Measurements from ENCODE around the gene MFRP.

GRCh38 chr11:119374632-119375336, 28.3 kb upstream of the MFRP start:
- no peak for TF ChIP-seq GTF3C2 (IDR thresholded peaks at IDR 0.05; ENCODE audit: borderline replicate concordance, extremely low read depth, insufficient read length)
- no peak for TF ChIP-seq ATF3 (IDR thresholded peaks at IDR 0.05)
- TF ChIP-seq ATF3 (CRISPR knock-in tag; conservative IDR thresholded peaks at IDR 0.05), result no peak
- TF ChIP-seq BDP1 (IDR thresholded peaks at IDR 0.05; ENCODE audit: insufficient read depth, insufficient read length), result no peak
- TF ChIP-seq EP300 (IDR thresholded peaks at IDR 0.05; ENCODE audit: low read length), result no peak

Measured in K562 (cell line).